H1 (cell line): ENCODE data around the gene SLC7A5. TPM values are rescaled to one million over a fixed set of nuclear protein-coding genes. Genes with fewer than 3 reads are reported as not detected.
"Not testable (repeated sequence)": the region's sequence is repeated elsewhere in the genome, so short reads cannot be mapped to it uniquely, and the experiment has no call there.

ENCODE experiments used
- CTCF ChIA-PET: fragments of 300-600 bp; sonication (Branson Sonifier 250); formaldehyde crosslinking; loops from one replicate; lab custom pipeline; 2021; ENCODE audit not compliant: partially characterized antibody; lab: Charles Lee
- POLR2A ChIA-PET: fragments of 300-600 bp; sonication (Branson Sonifier 250); formaldehyde crosslinking; loops from one replicate; lab custom pipeline; 2021; ENCODE audit warnings: inconsistent platforms; ENCODE audit not compliant: partially characterized antibody; lab: Charles Lee
- DNase-seq, 2 experiments: peaks; one replicate each; pipeline versions ENCODE4 v3.0.0 to v3.0.0-alpha.2; 2010 to 2022; ENCODE audit warnings: low spot score in 2 of 2, low read depth in 1 of 2, mixed read lengths in 1 of 2
- FAIRE-seq: peaks from 2 replicates; lab custom pipeline; 2011; peaks lifted over from hg19 to GRCh38; lab: Jason Lieb, UNC
- H2AFZ ChIP-seq: 2 replicates; pipeline ENCODE4 v1.8.1; 2012; ENCODE audit warnings: low read length, inconsistent platforms
- H2AK5ac ChIP-seq: 2 replicates; pipeline ENCODE4 v1.6.1; 2013; ENCODE audit warnings: low read depth, low read length
- H2BK120ac ChIP-seq: replicated peaks from 2 replicates; pipeline ENCODE3; 2013; ENCODE audit warnings: low read depth, low read length, inconsistent platforms
- H2BK12ac ChIP-seq: 2 replicates; pipeline ENCODE4 v1.6.1; 2013; ENCODE audit warnings: low read depth, low read length
- H2BK15ac ChIP-seq: 2 replicates; pipeline ENCODE4 v1.6.1; 2013; ENCODE audit warnings: low read length
- H2BK20ac ChIP-seq: 2 replicates; pipeline ENCODE4 v1.6.1; 2013; ENCODE audit warnings: low read length
- H2BK5ac ChIP-seq: 2 replicates; pipeline ENCODE4 v1.6.1; 2013; ENCODE audit warnings: low read depth, low read length
- H3K14ac ChIP-seq: 2 replicates; pipeline ENCODE4 v1.6.1; 2013; ENCODE audit warnings: inconsistent platforms; ENCODE audit not compliant: insufficient read length
- H3K18ac ChIP-seq: 2 replicates; pipeline ENCODE4 v1.6.1; 2013; ENCODE audit warnings: low read length; ENCODE audit errors: extremely low read depth
- H3K23ac ChIP-seq: 2 replicates; pipeline ENCODE4 v1.6.1; 2013; ENCODE audit warnings: inconsistent platforms; ENCODE audit not compliant: insufficient read length
- H3K23me2 ChIP-seq: 2 replicates; pipeline ENCODE4 v1.6.1; 2013; ENCODE audit warnings: low read depth, low read length
- H3K27ac ChIP-seq: 2 replicates; pipeline ENCODE4 v1.6.1; 2011; ENCODE audit warnings: low read depth, low read length, inconsistent platforms
- H3K27me3 ChIP-seq, 4 experiments: replicated peaks in 1 of 4; 1 replicate in 1 of 4; 2 replicates in 3 of 4; pipeline versions ENCODE4 v1.6.1 to v1.8.1; 2011 to 2013; ENCODE audit warnings: low read length in 3 of 4, mild to moderate bottlenecking in 3 of 4, inconsistent platforms in 2 of 4, mixed read lengths in 2 of 4, moderate library complexity in 1 of 4; ENCODE audit not compliant: control insufficient read depth in 3 of 4, insufficient read depth in 3 of 4; ENCODE audit errors: extremely low read depth in 1 of 4
- H3K36me3 ChIP-seq, 4 experiments: 2 replicates each; pipeline versions ENCODE4 v1.6.1 to v1.8.1; 2011 to 2013; ENCODE audit warnings: mild to moderate bottlenecking in 4 of 4, low read length in 3 of 4, moderate library complexity in 2 of 4, control low read depth in 1 of 4, inconsistent platforms in 1 of 4; ENCODE audit not compliant: insufficient read depth in 4 of 4, control insufficient read depth in 2 of 4
- H3K4ac ChIP-seq: replicated peaks from 2 replicates; pipeline ENCODE3; 2013; ENCODE audit warnings: low read length, low read depth, mixed read lengths, inconsistent platforms; ENCODE audit not compliant: insufficient read length
- H3K4me1 ChIP-seq, 4 experiments: replicated peaks in 1 of 4; 1 replicate in 1 of 4; 2 replicates in 3 of 4; pipeline versions ENCODE4 v1.6.1 to v1.8.1; 2011 to 2013; ENCODE audit warnings: low read length in 3 of 4, inconsistent platforms in 2 of 4, mixed read lengths in 1 of 4; ENCODE audit not compliant: insufficient read depth in 4 of 4, control insufficient read depth in 3 of 4
- H3K4me2 ChIP-seq, 2 experiments: 2 replicates each; pipeline versions ENCODE4 v1.6.1 to v1.8.1; 2011 to 2013; ENCODE audit warnings: low read depth in 2 of 2, low read length in 2 of 2, control low read depth in 1 of 2, inconsistent platforms in 1 of 2, mild to moderate bottlenecking in 1 of 2; ENCODE audit not compliant: insufficient read depth in 1 of 2
- H3K4me3 ChIP-seq, 4 experiments: fragments of 200-600, 300-600 bp in 1 of 4; sonication (generic), shearing (Covaris generic), sonication (Bioruptor Twin) in 1 of 4; 2 replicates each; pipeline versions ENCODE4 v1.5.1 to v1.8.1; 2011 to 2016; ENCODE audit warnings: low read length in 4 of 4, low read depth in 3 of 4, control low read depth in 2 of 4, inconsistent platforms in 2 of 4, mild to moderate bottlenecking in 2 of 4, mixed read lengths in 1 of 4, moderate library complexity in 1 of 4; ENCODE audit not compliant: insufficient read depth in 2 of 4; ENCODE audit errors: extremely low read depth in 1 of 4
- H3K56ac ChIP-seq: replicated peaks from 2 replicates; pipeline ENCODE3; 2013; ENCODE audit warnings: low read depth, mild to moderate bottlenecking, mixed read lengths, low read length, inconsistent platforms; ENCODE audit not compliant: insufficient read length
- H3K79me1 ChIP-seq: 2 replicates; pipeline ENCODE4 v1.6.1; 2013; ENCODE audit warnings: low read depth, low read length, control low read depth
- H3K79me2 ChIP-seq, 2 experiments: 2 replicates each; pipeline versions ENCODE4 v1.6.1 to v1.8.1; 2012 to 2013; ENCODE audit warnings: low read length in 2 of 2, mild to moderate bottlenecking in 2 of 2, inconsistent platforms in 1 of 2; ENCODE audit not compliant: insufficient read depth in 2 of 2, control insufficient read depth in 1 of 2
- H3K9ac ChIP-seq, 4 experiments: replicated peaks in 1 of 4; 1 replicate in 1 of 4; 2 replicates in 3 of 4; pipeline versions ENCODE4 v1.6.1 to v1.8.1; 2011 to 2013; ENCODE audit warnings: low read depth in 3 of 4, low read length in 3 of 4, control low read depth in 2 of 4, mild to moderate bottlenecking in 2 of 4, moderate library complexity in 2 of 4, inconsistent platforms in 1 of 4; ENCODE audit errors: extremely low read depth in 1 of 4
- H3K9me3 ChIP-seq, 2 experiments: 2 replicates each; pipeline versions ENCODE4 v1.6.1 to v1.8.1; 2012 to 2013; ENCODE audit warnings: mild to moderate bottlenecking in 2 of 2, moderate library complexity in 2 of 2, control low read depth in 1 of 2, inconsistent platforms in 1 of 2, low read depth in 1 of 2, low read length in 1 of 2, mixed read lengths in 1 of 2; ENCODE audit not compliant: insufficient read depth in 2 of 2
- H4K20me1 ChIP-seq, 2 experiments: replicated peaks in 1 of 2; 2 replicates each; pipeline versions ENCODE3 to v1.8.1; 2011 to 2013; ENCODE audit warnings: inconsistent platforms in 2 of 2, low read length in 2 of 2, mild to moderate bottlenecking in 1 of 2; ENCODE audit not compliant: insufficient read depth in 2 of 2, control insufficient read depth in 1 of 2
- H4K5ac ChIP-seq: 2 replicates; pipeline ENCODE4 v1.6.1; 2013; ENCODE audit warnings: low read length, low read depth, mixed read lengths, inconsistent platforms; ENCODE audit not compliant: insufficient read length
- H4K8ac ChIP-seq: 2 replicates; pipeline ENCODE4 v1.8.0; 2013; ENCODE audit warnings: mild to moderate bottlenecking, moderate library complexity, low read length, inconsistent platforms; ENCODE audit not compliant: insufficient read depth; ENCODE audit errors: extremely low read depth
- H4K91ac ChIP-seq: replicated peaks from 2 replicates; pipeline ENCODE3; 2013; ENCODE audit warnings: low read length, mixed read lengths, inconsistent platforms; ENCODE audit not compliant: insufficient read length
- WGBS, 2 experiments: shearing (Covaris generic) in 1 of 2; methylation state at CpG; one replicate each; pipeline versions ENCODE4 v1.1.6 to v1.1.7; 2013 to 2015; ENCODE audit warnings: low lambda C conversion rate in 2 of 2, mixed read lengths in 2 of 2, inconsistent platforms in 1 of 2, low coverage in 1 of 2, missing lambda C conversion rate in 1 of 2; ENCODE audit not compliant: insufficient replicate concordance in 2 of 2, insufficient coverage in 1 of 2, insufficient read length in 1 of 2; ENCODE audit errors: extremely low coverage in 1 of 2, missing lambda C conversion rate in 1 of 2; 5-methylcytosine and 5-hydroxymethylcytosine counted together
- polyA plus RNA-seq, 7 experiments: library from polyadenylated mRNA; depleted of rRNA in 3 of 7; stranded (reverse) in 5 of 7; unstranded in 2 of 7; fragments of >200 nt in 5 of 7; fragments of 200-250 nt in 2 of 7; gene quantifications; 1 replicate in 5 of 7; 2 replicates in 1 of 7; 4 replicates in 1 of 7; pipeline versions ENCODE4 v1.2.1 to v1.2.3, GENCODE V29; 2011 to 2013; ENCODE audit warnings: missing spikeins in 2 of 7, mixed read lengths in 2 of 7
- total RNA-seq: library from RNA; stranded (reverse); fragmentation: NEBNext Ultra II Directional; extraction: Animal tissue kit (Norgen Biotek cat#: 25700); gene quantifications from 2 replicates; pipeline ENCODE4 v1.2.1, GENCODE V29; 2021

SLC7A5 gene
- total and polyA plus RNA-seq, 2 of the 8 experiments (the other 6 are each of a cell fraction or from before 2014, with no cell fraction given): 68.2 to 341 TPM

GRCh38 chr16:87900489-87900888 lies 31.2 kb upstream of the SLC7A5 start:
- H3K23me2 ChIP-seq, H2BK12ac ChIP-seq, H2AK5ac ChIP-seq, H3K27me3 ChIP-seq, H3K18ac ChIP-seq, H3K4ac ChIP-seq, H3K4me3 ChIP-seq, H4K91ac ChIP-seq, H3K9ac ChIP-seq, H3K36me3 ChIP-seq, H3K79me1 ChIP-seq, H3K27ac ChIP-seq, H2BK5ac ChIP-seq, H2AFZ ChIP-seq, H3K9me3 ChIP-seq, H3K14ac ChIP-seq, H3K79me2 ChIP-seq, H2BK20ac ChIP-seq, FAIRE-seq, H3K4me2 ChIP-seq, H3K23ac ChIP-seq, H2BK15ac ChIP-seq, H2BK120ac ChIP-seq, H3K4me1 ChIP-seq, H4K5ac ChIP-seq, H4K20me1 ChIP-seq, H4K8ac ChIP-seq, H3K56ac ChIP-seq, DNase-seq: not testable (repeated sequence)
- ChIA-PET CTCF (interaction anchor here (0.8 to 3.5 kb wide), 8 partner anchors 9 to 155 kb away, joined by 3 to 17 read pairs (median 4); no protein-coding TSS in a partner anchor), POLR2A (interaction anchor here (1.2 kb wide), 1 partner anchor 31 kb away, joined by 4 read pairs; the partner anchor contains the start of gene SLC7A5)
- 95% methylated on average over 12 of the region's 12 CpGs; no CpG with 5 or more reads in 1 of the 2 experiments for WGBS, 2 experiments
